Left lung (tissue), 14 donors: Measurements from ENCODE around the gene RALGAPB. TPM values are rescaled to one million over a fixed set of nuclear protein-coding genes. Genes with fewer than 3 reads are reported as not detected.

Source experiments
- ATAC-seq: fragments of 200-7000 bp; cut with Tn5 transposase; one replicate; pipeline ENCODE4 v1.9.1; 2020; ENCODE audit warnings: moderate library complexity
- DNase-seq, 4 donors: peaks; one replicate each; pipeline ENCODE4 v3.0.0-alpha.2; 2013 to 2020
- H3K27ac ChIP-seq, 2 donors: fragments of 200-600 bp; sonication (generic) in 1 of 2; one replicate each; pipeline versions ENCODE4 v1.5.0 to v1.8.0; 2020 to 2021
- H3K27me3 ChIP-seq, 2 donors: fragments of 200-600 bp; sonication (generic) in 1 of 2; one replicate each; pipeline versions ENCODE4 v1.5.0 to v1.8.0; 2020 to 2021
- H3K36me3 ChIP-seq, 2 donors: fragments of 200-600 bp; sonication (generic) in 1 of 2; one replicate each; pipeline versions ENCODE4 v1.5.0 to v1.8.0; 2020 to 2021
- H3K4me1 ChIP-seq, 2 donors: fragments of 200-600 bp; one replicate each; pipeline ENCODE4 v1.8.0; 2021
- H3K4me3 ChIP-seq, 2 donors: fragments of 200-600 bp; sonication (generic) in 1 of 2; one replicate each; pipeline versions ENCODE4 v1.5.0 to v1.8.0; 2020 to 2021; ENCODE audit warnings: mild to moderate bottlenecking in 1 of 2
- H3K9me3 ChIP-seq, 2 donors: fragments of 200-600 bp; sonication (generic) in 1 of 2; one replicate each; pipeline versions ENCODE4 v1.5.0 to v1.8.0; 2020 to 2021
- intact Hi-C, 2 donors: fragments of 100-400 bp; cut with DNase I; formaldehyde crosslinking; loops; one replicate each; pipeline versions ENCODE4 v1.11.2 to v1.14.2; 2022
- long read RNA-seq, 12 donors: library from polyadenylated mRNA in 2 of 12; unstranded in 2 of 12; transcript quantifications; one replicate each; pipeline ENCODE4 v2.0.0 and lab custom pipeline, GENCODE V29; 2019 to 2026
- polyA plus RNA-seq, 6 donors: library from polyadenylated mRNA; unstranded; fragments of 120-200 nt; gene quantifications; one replicate each; pipeline ENCODE4 v1.2.1, GENCODE V29; 2013; ENCODE audit not compliant: insufficient read length in 6 of 6
- total RNA-seq, 2 donors: library from RNA; stranded (reverse); fragmentation: NEBNext Ultra II Directional; extraction: Animal tissue kit (Norgen Biotek cat#: 25700); gene quantifications; one replicate each; pipeline ENCODE4 v1.2.1, GENCODE V29; 2021
- TF ChIP-seq, protein P1 (sequence below), 2 donors: fragments of 200-600 bp; sonication (generic) in 1 of 2; IDR thresholded peaks; one replicate each; pipeline versions ENCODE4 v1.5.0 to v1.8.0; 2021; ENCODE audit warnings: antibody characterized with exemption in 2 of 2
- donor health status: DM: no; HTN: yes; CAD: no.
- donor health status: DM: no; HTN: no; CAD: no.

The RALGAPB gene
- total RNA-seq = 10 to 100 TPM; 29.6 to 36.8 TPM
- 10 to 100 TPM; 34.4 to 38.4 (median 35.8) TPM for polyA plus RNA-seq
- long read RNA-seq, donor 1 = 0 reads
- long read RNA-seq, donor 2, full-length matches to known transcripts = 1 of 1 reads
- long read RNA-seq, donor 2, partial matches to known transcripts = 0 of 1 reads
- long read RNA-seq, donor 2, other reads (novel, unspliced or antisense) = 0 of 1 reads
- long read RNA-seq, donor 3 = 0 reads
- long read RNA-seq, donor 4, partial matches to known transcripts = 2 of 2 reads
- long read RNA-seq, donor 4, other reads (novel, unspliced or antisense) = 0 of 2 reads
- long read RNA-seq, donor 5, full-length matches to known transcripts = 1 of 6 reads
- long read RNA-seq, donor 5, partial matches to known transcripts = 5 of 6 reads
- long read RNA-seq, donor 5, other reads (novel, unspliced or antisense) = 0 of 6 reads
- long read RNA-seq, donor 6 = 0 reads
- long read RNA-seq, donor 7 = 0 reads
- long read RNA-seq, donor 8 = 0 reads
- long read RNA-seq, donor 9 = 0 reads
- long read RNA-seq, donor 10 = 0 reads
- long read RNA-seq, donor 11, full-length matches to known transcripts = 1 of 1 reads
- long read RNA-seq, donor 11, partial matches to known transcripts = 0 of 1 reads
- long read RNA-seq, donor 11, other reads (novel, unspliced or antisense) = 0 of 1 reads
- long read RNA-seq, donor 12, full-length matches to known transcripts = 3 of 3 reads
- long read RNA-seq, donor 12, partial matches to known transcripts = 0 of 3 reads
- long read RNA-seq, donor 12, other reads (novel, unspliced or antisense) = 0 of 3 reads

DNA sequence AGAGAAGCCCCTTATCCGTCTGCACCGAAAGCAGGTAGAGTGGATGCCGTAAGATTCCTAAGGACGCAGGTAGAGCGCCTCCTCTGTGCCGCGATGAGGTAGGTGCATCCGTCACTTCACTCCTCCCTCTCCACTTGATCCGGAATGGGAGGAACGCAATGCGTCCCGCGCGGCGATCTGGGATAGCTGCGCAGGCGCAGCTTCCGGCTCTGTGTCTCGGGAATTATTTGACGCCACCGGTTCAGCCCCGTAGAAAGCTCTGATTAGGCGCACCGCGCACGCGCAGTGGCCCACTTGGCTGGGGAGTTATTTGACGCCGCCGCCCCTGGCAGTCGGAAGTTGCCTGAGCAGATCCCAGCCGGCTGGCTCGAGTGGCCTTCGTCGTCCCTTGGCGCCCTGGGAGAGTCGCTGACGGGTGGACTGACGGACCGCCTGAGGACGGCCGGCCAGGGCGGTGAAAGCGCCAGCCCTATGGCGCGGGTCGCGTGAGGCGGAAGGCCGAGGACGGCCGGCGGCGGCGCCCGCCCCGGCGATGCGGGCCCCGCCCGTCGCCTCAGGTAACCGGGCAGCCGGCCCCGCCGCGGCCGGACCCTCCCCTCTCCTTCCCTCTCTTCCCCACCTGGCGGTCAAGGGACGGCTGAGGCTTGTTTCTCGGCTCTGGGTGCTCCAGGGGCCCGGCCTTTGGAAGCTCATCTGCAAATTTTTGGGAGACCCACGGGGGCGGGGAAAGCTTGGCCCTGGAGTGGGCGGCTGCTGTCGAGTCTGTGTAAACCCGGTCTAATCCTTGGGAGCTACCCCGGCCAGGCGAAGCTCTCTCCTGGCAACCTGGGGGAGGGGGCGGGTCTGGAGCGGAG lies at the start of gene RALGAPB:
Gene RALGAPB, plus strand, starts transcription at position 331 of the 854 bp plus-strand sequence. CDS start 15,590 bp downstream, outside the sequence.
- ATAC-seq (peak; percentile 97), DNase-seq (peak; percentile 99 to 100 (median 100))
- Histone ChIP-seq H3K27me3 (no peaks in the 10 kb centered on the region), H3K4me3 (peak within 1 kb of the TSS; percentile 87 to 89), H3K27ac (peak within 1 kb of the TSS; percentile 84 to 91), H3K36me3 (no peaks in the 10 kb centered on the region), H3K4me1 (peaks cover 19 to 23% of the 10 kb centered on the region in 2 donors), H3K9me3 (no peaks in the 10 kb centered on the region)
- TF ChIP-seq, protein P1, sequence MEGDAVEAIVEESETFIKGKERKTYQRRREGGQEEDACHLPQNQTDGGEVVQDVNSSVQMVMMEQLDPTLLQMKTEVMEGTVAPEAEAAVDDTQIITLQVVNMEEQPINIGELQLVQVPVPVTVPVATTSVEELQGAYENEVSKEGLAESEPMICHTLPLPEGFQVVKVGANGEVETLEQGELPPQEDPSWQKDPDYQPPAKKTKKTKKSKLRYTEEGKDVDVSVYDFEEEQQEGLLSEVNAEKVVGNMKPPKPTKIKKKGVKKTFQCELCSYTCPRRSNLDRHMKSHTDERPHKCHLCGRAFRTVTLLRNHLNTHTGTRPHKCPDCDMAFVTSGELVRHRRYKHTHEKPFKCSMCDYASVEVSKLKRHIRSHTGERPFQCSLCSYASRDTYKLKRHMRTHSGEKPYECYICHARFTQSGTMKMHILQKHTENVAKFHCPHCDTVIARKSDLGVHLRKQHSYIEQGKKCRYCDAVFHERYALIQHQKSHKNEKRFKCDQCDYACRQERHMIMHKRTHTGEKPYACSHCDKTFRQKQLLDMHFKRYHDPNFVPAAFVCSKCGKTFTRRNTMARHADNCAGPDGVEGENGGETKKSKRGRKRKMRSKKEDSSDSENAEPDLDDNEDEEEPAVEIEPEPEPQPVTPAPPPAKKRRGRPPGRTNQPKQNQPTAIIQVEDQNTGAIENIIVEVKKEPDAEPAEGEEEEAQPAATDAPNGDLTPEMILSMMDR (IDR thresholded peaks at IDR 0.05) = peak in 1 of 2 donors; percentile 23
- intact Hi-C loops = no loop called here

DNA sequence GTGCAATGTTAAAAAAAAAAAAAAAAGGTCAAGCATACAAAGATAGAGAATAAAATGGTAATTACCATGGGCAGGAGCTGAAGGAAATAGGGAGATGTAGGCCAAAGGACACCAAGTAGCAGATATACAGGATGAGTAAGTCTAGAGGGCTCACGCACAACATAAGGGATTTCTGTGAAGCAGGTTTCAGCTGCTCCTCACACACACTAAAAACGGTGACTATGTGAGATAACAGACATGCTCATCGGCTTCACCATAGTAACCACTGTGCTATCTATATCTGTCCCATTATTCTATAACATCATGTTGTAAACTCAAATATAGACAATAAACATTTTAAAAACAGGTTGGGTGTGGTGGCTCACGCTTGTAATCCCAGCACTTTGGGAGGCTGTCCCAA lies 49.1 kb upstream of the RALGAPB start:
- DNase-seq (no peak), ATAC-seq (no peak)
- no peaks in the 10 kb centered on the region for H3K27me3 ChIP-seq
- no peak overlapping the region for H3K4me3 ChIP-seq
- TF ChIP-seq, protein P1 (IDR thresholded peaks at IDR 0.05) = no peak
- H3K4me1 ChIP-seq = no peaks in the 10 kb centered on the region
- H3K27ac ChIP-seq = no peak overlapping the region
- H3K9me3 ChIP-seq = no peaks in the 10 kb centered on the region
- intact Hi-C loops = no loop called here
- H3K36me3 ChIP-seq = peaks cover 6 to 99% of the 10 kb centered on the region in 2 donors

- TF ChIP-seq, protein P1 (IDR thresholded peaks at IDR 0.05) = no peak
- Histone ChIP-seq H3K27ac (no peak overlapping the region), H3K4me3 (no peak overlapping the region), H3K4me1 (no peaks in the 10 kb centered on the region), H3K9me3 (no peaks in the 10 kb centered on the region), H3K36me3 (peaks cover 6 to 99% of the 10 kb centered on the region in 2 donors), H3K27me3 (no peaks in the 10 kb centered on the region)
- intact Hi-C loops = no loop called here
- ATAC-seq (no peak), DNase-seq (no peak)
Observed at GRCh38 chr20:38424401-38424800, 48.2 kb upstream of the RALGAPB start.

- peaks cover under 1 to 99% of the 10 kb centered on the region in 2 donors for H3K36me3 ChIP-seq
- ATAC-seq (peak; percentile 70), DNase-seq (peak in 1 of 4 donors; percentile 44)
- H3K9me3 ChIP-seq = no peaks in the 10 kb centered on the region
- no peaks in the 10 kb centered on the region for H3K27me3 ChIP-seq
- H3K27ac ChIP-seq = no peak overlapping the region
- intact Hi-C loops = no loop called here
- TF ChIP-seq, protein P1 (IDR thresholded peaks at IDR 0.05) = no peak
- H3K4me1 ChIP-seq = peaks cover 0 to 7% of the 10 kb centered on the region in 2 donors
- no peak overlapping the region for H3K4me3 ChIP-seq
Observed at GRCh38 chr20:38426006-38426897, 46.4 kb upstream of the RALGAPB start.
